ENCODE data around the gene PCAT6. TPM values are rescaled to one million over a fixed set of nuclear protein-coding genes. Genes with fewer than 3 reads are reported as not detected.

PCAT6 gene
- total RNA-seq = 0.16 TPM in 1 of 2 replicates, not detected in the other

GRCh38 chr1:202810615-202811295 is at the start of gene PCAT6:
Gene PCAT6, plus strand, starts transcription at chr1:202810954.

DNA sequence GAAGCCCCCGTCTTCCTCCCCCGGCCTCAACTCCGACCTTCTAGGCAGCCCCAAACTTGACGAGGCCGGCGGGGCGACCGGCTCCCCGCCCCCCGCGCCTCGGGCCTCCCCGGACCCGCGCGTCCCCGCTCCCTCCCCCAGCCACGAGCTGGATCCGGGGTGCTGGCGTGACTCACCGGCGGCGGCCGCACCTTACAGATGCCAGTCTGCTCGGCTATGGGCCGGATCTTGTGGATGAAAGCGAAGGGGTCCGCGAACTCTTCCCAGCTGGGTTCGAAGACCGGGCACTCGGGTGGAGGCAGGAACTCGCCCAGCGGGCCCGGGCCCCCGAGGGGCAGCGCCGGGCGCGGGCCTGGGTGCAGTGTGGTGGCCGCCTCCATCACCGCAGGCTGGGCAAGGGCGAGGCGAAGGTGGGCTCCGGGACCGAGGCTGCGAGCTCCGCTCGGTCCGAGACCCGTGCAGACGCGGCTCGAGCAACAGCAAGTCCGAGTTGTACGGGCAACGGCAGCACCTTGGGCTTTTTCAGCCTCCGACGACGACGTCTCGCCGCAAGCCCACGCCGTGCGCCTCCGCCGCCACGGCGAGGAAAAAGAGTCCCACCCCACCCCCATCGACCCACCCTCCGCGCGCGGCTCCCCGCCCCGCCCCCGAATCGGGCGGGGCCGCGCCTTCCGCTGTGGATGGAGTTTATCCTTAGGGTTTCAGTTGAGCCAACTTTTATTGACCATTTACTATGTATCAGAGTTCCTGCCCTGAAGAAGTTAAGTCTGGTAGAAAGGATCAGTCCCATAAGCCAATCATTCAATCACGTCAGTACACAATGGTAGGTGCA is 2.6 kb upstream of the PCAT6 start, which contains the start of gene KDM5B:
TSS of gene KDM5B (minus strand) at position 496 of the 832 bp plus-strand sequence. CDS start at position 380, 116 bp downstream.

Other genes starting within 250 kb of the PCAT6 start
- gene SYT2, start 100.5 kb upstream of the PCAT6 start, total RNA-seq = under 0.01 TPM in 2 replicates
- 59.7 and 66.2 TPM in 2 replicates for gene KDM5B, start 2.5 kb upstream of the PCAT6 start, total RNA-seq
- 3.6 and 4.7 TPM in 2 replicates for gene RABIF, start 78.2 kb downstream of the PCAT6 start, total RNA-seq
- gene KLHL12, start 116.3 kb downstream of the PCAT6 start, total RNA-seq = 32.9 and 34.8 TPM in 2 replicates
- 59.9 and 93.7 TPM in 2 replicates for gene ADIPOR1, start 147.4 kb downstream of the PCAT6 start, total RNA-seq
- 38.1 and 43.5 TPM in 2 replicates for gene CYB5R1, start 156.3 kb downstream of the PCAT6 start, total RNA-seq
- 68.1 and 86.4 TPM in 2 replicates for gene TMEM183A, start 196.4 kb downstream of the PCAT6 start, total RNA-seq
- 5.5 and 9.4 TPM in 2 replicates for gene PPFIA4, start 215.5 kb downstream of the PCAT6 start, total RNA-seq